WTC11 (cell line): ENCODE measurements around the gene KCNQ2.

Source experiments
- GABPB1 ChIP-seq: sonication (generic); formaldehyde crosslinking; IDR thresholded peaks from 2 replicates; pipeline ENCODE4 v1.8.1; 2023; ENCODE audit warnings: mild to moderate bottlenecking, missing genetic modification reagents
- MXD4 ChIP-seq: fragments of 250-450 bp; sonication (Bioruptor Pico); IDR thresholded peaks from 2 replicates; pipeline ENCODE4 v1.8.0; 2021; ENCODE audit warnings: mild to moderate bottlenecking, moderate library complexity, borderline replicate concordance
- SP1 ChIP-seq: sonication (generic); formaldehyde crosslinking; conservative IDR thresholded peaks from 2 replicates; pipeline ENCODE4 v1.8.1; 2022; ENCODE audit warnings: missing genetic modification reagents
- TF ChIP-seq, protein P1 (sequence below): fragments of 200-600 bp; IDR thresholded peaks from 2 replicates; pipeline ENCODE4 v1.8.0; 2022; ENCODE audit warnings: antibody characterized with exemption
- TF ChIP-seq, protein P2 (sequence below): sonication (generic); formaldehyde crosslinking; IDR thresholded peaks from 2 replicates; pipeline ENCODE4 v1.8.1; 2022; ENCODE audit warnings: mild to moderate bottlenecking, moderate library complexity, missing genetic modification reagents
- TF ChIP-seq, protein P3 (sequence below): sonication (generic); formaldehyde crosslinking; IDR thresholded peaks from 2 replicates; pipeline ENCODE4 v1.8.1; 2023; ENCODE audit warnings: mild to moderate bottlenecking, missing genetic modification reagents, moderate library complexity
- TF ChIP-seq, protein P4 (sequence below): sonication (generic); formaldehyde crosslinking; IDR thresholded peaks from 2 replicates; pipeline ENCODE4 v1.8.0; 2022; ENCODE audit warnings: mild to moderate bottlenecking, missing genetic modification reagents

DNA sequence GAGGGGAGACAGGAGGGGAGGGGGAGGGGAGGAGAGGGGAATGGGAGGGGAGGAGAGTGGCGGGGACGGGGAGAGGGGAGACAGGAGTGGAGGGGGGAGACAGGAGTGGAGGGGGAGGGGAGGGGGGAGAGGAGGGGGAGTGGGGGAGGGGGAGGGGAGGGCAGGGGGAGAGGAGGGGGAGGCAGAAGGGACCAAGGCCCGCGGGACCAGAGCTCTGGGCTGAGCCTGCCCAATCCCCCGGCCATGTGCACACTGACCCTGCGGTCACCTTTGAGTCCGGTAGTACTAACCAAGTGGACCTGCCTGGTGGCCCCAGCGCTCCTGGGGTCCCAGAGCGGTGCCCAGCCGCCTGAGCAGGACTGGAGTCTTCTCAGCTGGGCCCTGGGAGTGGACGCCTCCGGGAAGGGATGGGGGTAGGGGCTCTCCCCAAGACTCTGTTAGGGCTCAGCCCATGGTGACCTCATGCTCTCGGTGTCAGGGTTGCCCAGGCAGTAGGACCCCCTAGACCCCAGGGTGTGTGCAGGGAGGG is 471 bp upstream of the KCNQ2 start:
- TF ChIP-seq, protein P1, sequence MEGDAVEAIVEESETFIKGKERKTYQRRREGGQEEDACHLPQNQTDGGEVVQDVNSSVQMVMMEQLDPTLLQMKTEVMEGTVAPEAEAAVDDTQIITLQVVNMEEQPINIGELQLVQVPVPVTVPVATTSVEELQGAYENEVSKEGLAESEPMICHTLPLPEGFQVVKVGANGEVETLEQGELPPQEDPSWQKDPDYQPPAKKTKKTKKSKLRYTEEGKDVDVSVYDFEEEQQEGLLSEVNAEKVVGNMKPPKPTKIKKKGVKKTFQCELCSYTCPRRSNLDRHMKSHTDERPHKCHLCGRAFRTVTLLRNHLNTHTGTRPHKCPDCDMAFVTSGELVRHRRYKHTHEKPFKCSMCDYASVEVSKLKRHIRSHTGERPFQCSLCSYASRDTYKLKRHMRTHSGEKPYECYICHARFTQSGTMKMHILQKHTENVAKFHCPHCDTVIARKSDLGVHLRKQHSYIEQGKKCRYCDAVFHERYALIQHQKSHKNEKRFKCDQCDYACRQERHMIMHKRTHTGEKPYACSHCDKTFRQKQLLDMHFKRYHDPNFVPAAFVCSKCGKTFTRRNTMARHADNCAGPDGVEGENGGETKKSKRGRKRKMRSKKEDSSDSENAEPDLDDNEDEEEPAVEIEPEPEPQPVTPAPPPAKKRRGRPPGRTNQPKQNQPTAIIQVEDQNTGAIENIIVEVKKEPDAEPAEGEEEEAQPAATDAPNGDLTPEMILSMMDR, result no peak
- TF ChIP-seq, protein P2, sequence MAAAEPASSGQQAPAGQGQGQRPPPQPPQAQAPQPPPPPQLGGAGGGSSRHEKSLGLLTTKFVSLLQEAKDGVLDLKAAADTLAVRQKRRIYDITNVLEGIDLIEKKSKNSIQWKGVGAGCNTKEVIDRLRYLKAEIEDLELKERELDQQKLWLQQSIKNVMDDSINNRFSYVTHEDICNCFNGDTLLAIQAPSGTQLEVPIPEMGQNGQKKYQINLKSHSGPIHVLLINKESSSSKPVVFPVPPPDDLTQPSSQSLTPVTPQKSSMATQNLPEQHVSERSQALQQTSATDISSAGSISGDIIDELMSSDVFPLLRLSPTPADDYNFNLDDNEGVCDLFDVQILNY (CRISPR knock-in tag), result no peak
- TF ChIP-seq, protein P3, sequence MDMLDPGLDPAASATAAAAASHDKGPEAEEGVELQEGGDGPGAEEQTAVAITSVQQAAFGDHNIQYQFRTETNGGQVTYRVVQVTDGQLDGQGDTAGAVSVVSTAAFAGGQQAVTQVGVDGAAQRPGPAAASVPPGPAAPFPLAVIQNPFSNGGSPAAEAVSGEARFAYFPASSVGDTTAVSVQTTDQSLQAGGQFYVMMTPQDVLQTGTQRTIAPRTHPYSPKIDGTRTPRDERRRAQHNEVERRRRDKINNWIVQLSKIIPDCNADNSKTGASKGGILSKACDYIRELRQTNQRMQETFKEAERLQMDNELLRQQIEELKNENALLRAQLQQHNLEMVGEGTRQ (CRISPR knock-in tag), result no peak
- TF ChIP-seq SP1, result no peak
- TF ChIP-seq MXD4, result no peak
- TF ChIP-seq GABPB1 (CRISPR knock-in tag), result no peak
- TF ChIP-seq, protein P4, sequence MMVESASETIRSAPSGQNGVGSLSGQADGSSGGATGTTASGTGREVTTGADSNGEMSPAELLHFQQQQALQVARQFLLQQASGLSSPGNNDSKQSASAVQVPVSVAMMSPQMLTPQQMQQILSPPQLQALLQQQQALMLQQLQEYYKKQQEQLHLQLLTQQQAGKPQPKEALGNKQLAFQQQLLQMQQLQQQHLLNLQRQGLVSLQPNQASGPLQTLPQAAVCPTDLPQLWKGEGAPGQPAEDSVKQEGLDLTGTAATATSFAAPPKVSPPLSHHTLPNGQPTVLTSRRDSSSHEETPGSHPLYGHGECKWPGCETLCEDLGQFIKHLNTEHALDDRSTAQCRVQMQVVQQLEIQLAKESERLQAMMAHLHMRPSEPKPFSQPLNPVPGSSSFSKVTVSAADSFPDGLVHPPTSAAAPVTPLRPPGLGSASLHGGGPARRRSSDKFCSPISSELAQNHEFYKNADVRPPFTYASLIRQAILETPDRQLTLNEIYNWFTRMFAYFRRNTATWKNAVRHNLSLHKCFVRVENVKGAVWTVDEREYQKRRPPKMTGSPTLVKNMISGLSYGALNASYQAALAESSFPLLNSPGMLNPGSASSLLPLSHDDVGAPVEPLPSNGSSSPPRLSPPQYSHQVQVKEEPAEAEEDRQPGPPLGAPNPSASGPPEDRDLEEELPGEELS (CRISPR knock-in tag), result no peak
